ENCODE data around the gene EIF3F. TPM values are rescaled to one million over a fixed set of nuclear protein-coding genes. Genes with fewer than 3 reads are reported as not detected.

The EIF3F gene
- total and polyA plus RNA-seq, 11 donors, result 103 to 434 (median 147) TPM

DNA sequence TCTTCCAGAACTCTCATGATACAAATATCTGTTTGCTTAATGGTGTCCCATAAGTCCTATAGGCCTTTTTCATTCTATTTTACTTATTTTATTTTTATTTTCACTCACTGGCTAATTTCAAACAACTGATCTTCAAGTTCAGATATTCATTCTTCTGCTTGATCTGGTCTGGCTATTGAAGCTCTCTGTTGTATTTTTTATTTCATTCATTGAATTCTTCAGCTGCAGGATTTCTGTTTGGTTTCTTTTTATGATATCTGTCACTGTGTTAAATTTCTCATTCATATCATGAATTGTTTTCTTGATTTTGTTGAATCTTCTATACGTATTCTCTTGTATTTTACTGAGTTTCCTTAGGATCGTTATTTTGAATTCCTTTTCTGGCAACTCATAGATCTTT is 43.0 kb upstream of the EIF3F start:
- no peak for DNase-seq
- no peak for ATAC-seq
- 73 to 90% (median 84%) methylated on average over 2 of the region's 2 CpGs for WGBS, 4 donors
- no peak overlapping the region for H3K4me3 ChIP-seq
- no peaks in the 10 kb centered on the region for H3K36me3 ChIP-seq
- H3K9me3 ChIP-seq, result peaks cover 0 to 27% (median 18%) of the 10 kb centered on the region in 12 donors
- TF ChIP-seq, protein P1, sequence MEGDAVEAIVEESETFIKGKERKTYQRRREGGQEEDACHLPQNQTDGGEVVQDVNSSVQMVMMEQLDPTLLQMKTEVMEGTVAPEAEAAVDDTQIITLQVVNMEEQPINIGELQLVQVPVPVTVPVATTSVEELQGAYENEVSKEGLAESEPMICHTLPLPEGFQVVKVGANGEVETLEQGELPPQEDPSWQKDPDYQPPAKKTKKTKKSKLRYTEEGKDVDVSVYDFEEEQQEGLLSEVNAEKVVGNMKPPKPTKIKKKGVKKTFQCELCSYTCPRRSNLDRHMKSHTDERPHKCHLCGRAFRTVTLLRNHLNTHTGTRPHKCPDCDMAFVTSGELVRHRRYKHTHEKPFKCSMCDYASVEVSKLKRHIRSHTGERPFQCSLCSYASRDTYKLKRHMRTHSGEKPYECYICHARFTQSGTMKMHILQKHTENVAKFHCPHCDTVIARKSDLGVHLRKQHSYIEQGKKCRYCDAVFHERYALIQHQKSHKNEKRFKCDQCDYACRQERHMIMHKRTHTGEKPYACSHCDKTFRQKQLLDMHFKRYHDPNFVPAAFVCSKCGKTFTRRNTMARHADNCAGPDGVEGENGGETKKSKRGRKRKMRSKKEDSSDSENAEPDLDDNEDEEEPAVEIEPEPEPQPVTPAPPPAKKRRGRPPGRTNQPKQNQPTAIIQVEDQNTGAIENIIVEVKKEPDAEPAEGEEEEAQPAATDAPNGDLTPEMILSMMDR (IDR thresholded peaks at IDR 0.05), result no peak
- no peak for TF ChIP-seq POLR2A (IDR thresholded peaks at IDR 0.05)
- peaks cover 0 to 6% (median 0%) of the 10 kb centered on the region in 9 donors for H3K27me3 ChIP-seq
- no peaks in the 10 kb centered on the region for H3K4me1 ChIP-seq
- intact Hi-C loops (cut with DNase I), result no loop called here
- no peak overlapping the region for H3K27ac ChIP-seq

GRCh38 chr11:7949934-7950333 is 37.2 kb upstream of the EIF3F start:
- no peak for TF ChIP-seq POLR2A (IDR thresholded peaks at IDR 0.05)
- TF ChIP-seq, protein P1 (IDR thresholded peaks at IDR 0.05), result no peak
- WGBS, 4 donors, result 62 to 88% (median 74%) methylated on average over 1 of the region's 1 CpG
- ATAC-seq, result no peak
- Histone ChIP-seq H3K27me3 (peaks cover 0 to 15% (median 0%) of the 10 kb centered on the region in 9 donors), H3K4me1 (no peaks in the 10 kb centered on the region), H3K36me3 (no peaks in the 10 kb centered on the region), H3K9me3 (peaks cover 0 to 4% (median 0%) of the 10 kb centered on the region in 12 donors), H3K4me3 (no peak overlapping the region), H3K27ac (no peak overlapping the region)
- DNase-seq, result no peak
- intact Hi-C loops (cut with DNase I), result no loop called here

DNA sequence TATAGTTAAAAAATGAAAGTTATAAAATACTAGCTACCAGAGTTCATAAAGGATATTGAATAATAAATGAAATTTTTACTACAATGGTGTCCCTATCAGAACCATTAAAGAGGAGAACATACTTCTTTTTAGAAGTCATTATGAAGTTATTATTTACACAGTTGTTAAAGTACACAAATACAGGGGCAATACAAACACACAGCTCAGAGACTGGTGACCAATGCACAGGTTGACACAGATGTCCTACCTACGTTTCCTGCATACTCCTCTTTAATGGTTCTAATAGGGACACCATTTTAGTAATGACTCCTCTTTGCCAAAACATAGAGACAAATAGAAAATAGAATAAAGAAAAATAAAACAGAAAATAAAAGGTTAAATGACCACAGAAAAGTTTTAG is 31.9 kb upstream of the EIF3F start:
- Histone ChIP-seq H3K4me3 (no peak overlapping the region), H3K27ac (no peak overlapping the region), H3K9me3 (peaks cover 0 to 7% (median 0%) of the 10 kb centered on the region in 12 donors), H3K36me3 (no peaks in the 10 kb centered on the region), H3K27me3 (peaks cover 0 to 7% (median 0%) of the 10 kb centered on the region in 9 donors), H3K4me1 (no peaks in the 10 kb centered on the region)
- TF ChIP-seq POLR2A (IDR thresholded peaks at IDR 0.05), result no peak
- TF ChIP-seq, protein P1 (IDR thresholded peaks at IDR 0.05), result no peak
- WGBS, 4 donors, result 68 to 80% (median 74%) methylated on average over 1 of the region's 1 CpG
- ATAC-seq (no peak), DNase-seq (no peak)
- intact Hi-C loops (cut with DNase I), result no loop called here

- WGBS, 4 donors, result 54 to 59% (median 57%) methylated on average over 3 of the region's 3 CpGs
- DNase-seq, result no peak
- no peaks in the 10 kb centered on the region for H3K36me3 ChIP-seq
- no peak overlapping the region for H3K4me3 ChIP-seq
- peaks cover 0 to 13% (median 0%) of the 10 kb centered on the region in 9 donors for H3K27me3 ChIP-seq
- no peaks in the 10 kb centered on the region for H3K9me3 ChIP-seq
- TF ChIP-seq POLR2A (IDR thresholded peaks at IDR 0.05), result no peak
- TF ChIP-seq, protein P1 (IDR thresholded peaks at IDR 0.05), result no peak
- H3K4me1 ChIP-seq, result no peaks in the 10 kb centered on the region
- no peak overlapping the region for H3K27ac ChIP-seq
- ATAC-seq, result no peak
- intact Hi-C loops (cut with DNase I), result no loop called here
These were observed 22.9 kb upstream of the EIF3F start for GRCh38 chr11:7964261-7964660.
